HepG2 (cell line): ENCODE measurements around the gene SETD1B. TPM values are rescaled to one million over a fixed set of nuclear protein-coding genes. Genes with fewer than 3 reads are reported as not detected.

Experiments
- ATF6 ChIP-seq: sonication (generic); formaldehyde crosslinking; conservative IDR thresholded peaks from 2 replicates; pipeline ENCODE4 v1.4.0; 2020; ENCODE audit warnings: missing genetic modification reagents
- BHLHE40 ChIP-seq: IDR thresholded peaks from 2 replicates; pipeline ENCODE4 v1.6.1; 2011; ENCODE audit warnings: low read length, improper control_type of control experiment
- CREM ChIP-seq, 2 experiments: sonication (generic) in 1 of 2; formaldehyde crosslinking in 1 of 2; IDR thresholded peaks; 2 replicates each; pipeline versions ENCODE4 v1.4.0 to v1.6.1; 2016 to 2020; ENCODE audit warnings: antibody characterized with exemption in 1 of 2, mild to moderate bottlenecking in 1 of 2, missing genetic modification reagents in 1 of 2
- GABPA ChIP-seq, 2 experiments: IDR thresholded peaks; 2 replicates each; pipeline ENCODE4 v1.6.1; 2011 to 2016; ENCODE audit warnings: low read depth in 2 of 2, low read length in 1 of 2, missing biosample characterization in 1 of 2, missing genetic modification characterization in 1 of 2
- GFI1 ChIP-seq: sonication (generic); formaldehyde crosslinking; IDR thresholded peaks from 2 replicates; pipeline ENCODE4 v1.5.0; 2020; ENCODE audit warnings: missing genetic modification reagents, mild to moderate bottlenecking, borderline replicate concordance
- GPBP1L1 ChIP-seq: sonication (generic); formaldehyde crosslinking; IDR thresholded peaks from 2 replicates; pipeline ENCODE4 v1.5.0; 2020; ENCODE audit warnings: mild to moderate bottlenecking, missing genetic modification reagents
- HIVEP1 ChIP-seq: sonication (generic); formaldehyde crosslinking; IDR thresholded peaks from 2 replicates; pipeline ENCODE4 v1.4.0; 2020; ENCODE audit warnings: mild to moderate bottlenecking, missing genetic modification reagents
- JUND ChIP-seq: sonication (generic); formaldehyde crosslinking; IDR thresholded peaks from 2 replicates; pipeline ENCODE4 v1.8.0; 2022; ENCODE audit warnings: mild to moderate bottlenecking, missing genetic modification reagents
- KAT8 ChIP-seq: IDR thresholded peaks from 2 replicates; pipeline ENCODE4 v1.6.1; 2016; ENCODE audit warnings: missing genetic modification reagents, missing compliant biosample characterization
- NR2F1 ChIP-seq, 2 experiments: fragments of 450-650 bp in 1 of 2; formaldehyde crosslinking in 1 of 2; IDR thresholded peaks; 2 replicates each; pipeline versions ENCODE4 v1.5.0 to v1.6.1; 2016 to 2020; ENCODE audit warnings: mild to moderate bottlenecking in 1 of 2, missing compliant biosample characterization in 1 of 2, missing genetic modification reagents in 1 of 2, moderate library complexity in 1 of 2
- SALL2 ChIP-seq: sonication (generic); formaldehyde crosslinking; IDR thresholded peaks from 2 replicates; pipeline ENCODE4 v1.8.1; 2023; ENCODE audit warnings: mild to moderate bottlenecking, missing genetic modification reagents, inconsistent platforms
- SMARCC2 ChIP-seq: fragments of 450-650 bp; IDR thresholded peaks from 2 replicates; pipeline ENCODE4 v1.6.1; 2017; ENCODE audit warnings: antibody characterized with exemption, mild to moderate bottlenecking
- TOPORS ChIP-seq: sonication (generic); formaldehyde crosslinking; IDR thresholded peaks from 2 replicates; pipeline ENCODE4 v1.8.0; 2023; ENCODE audit warnings: mild to moderate bottlenecking, missing genetic modification reagents
- ZBTB7B ChIP-seq: sonication (generic); formaldehyde crosslinking; IDR thresholded peaks from 2 replicates; pipeline ENCODE4 v1.4.0; 2020; ENCODE audit warnings: missing genetic modification reagents
- ZC3H13 ChIP-seq: sonication (generic); formaldehyde crosslinking; IDR thresholded peaks from 2 replicates; pipeline ENCODE4 v1.8.1; 2023; ENCODE audit warnings: mild to moderate bottlenecking, missing genetic modification reagents, moderate library complexity
- ZFP90 ChIP-seq: sonication (generic); formaldehyde crosslinking; IDR thresholded peaks from 2 replicates; pipeline ENCODE4 v1.8.0; 2022; ENCODE audit warnings: missing genetic modification reagents, mild to moderate bottlenecking, inconsistent platforms, borderline replicate concordance
- ZFX ChIP-seq: sonication (generic); formaldehyde crosslinking; IDR thresholded peaks from 2 replicates; pipeline ENCODE4 v1.4.0; 2020; ENCODE audit warnings: mild to moderate bottlenecking, low read depth, missing genetic modification reagents, moderate library complexity
- ZFYVE20 ChIP-seq: sonication (generic); formaldehyde crosslinking; IDR thresholded peaks from 2 replicates; pipeline ENCODE4 v1.8.0; 2023; ENCODE audit warnings: low read depth, mild to moderate bottlenecking, moderate library complexity, missing genetic modification reagents, borderline replicate concordance
- ZIK1 ChIP-seq: sonication (generic); formaldehyde crosslinking; IDR thresholded peaks from 2 replicates; pipeline ENCODE4 v1.5.0; 2020; ENCODE audit warnings: mild to moderate bottlenecking, low read depth, missing genetic modification reagents, borderline replicate concordance
- ZNF317 ChIP-seq: sonication (generic); formaldehyde crosslinking; IDR thresholded peaks from 2 replicates; pipeline ENCODE4 v1.5.0; 2020; ENCODE audit warnings: mild to moderate bottlenecking, missing genetic modification reagents
- ZNF501 ChIP-seq: sonication (generic); formaldehyde crosslinking; IDR thresholded peaks from 2 replicates; pipeline ENCODE4 v1.5.1; 2020; ENCODE audit warnings: mild to moderate bottlenecking, moderate library complexity, missing genetic modification reagents
- ZNF543 ChIP-seq: sonication (generic); formaldehyde crosslinking; IDR thresholded peaks from 2 replicates; pipeline ENCODE4 v1.4.0; 2020; ENCODE audit warnings: mild to moderate bottlenecking, missing genetic modification reagents
- ZNF569 ChIP-seq: sonication (generic); formaldehyde crosslinking; IDR thresholded peaks from 2 replicates; pipeline ENCODE4 v1.5.0; 2020; ENCODE audit warnings: mild to moderate bottlenecking, missing genetic modification reagents, moderate library complexity, borderline replicate concordance
- ZNF619 ChIP-seq: sonication (generic); formaldehyde crosslinking; IDR thresholded peaks from 2 replicates; pipeline ENCODE4 v1.4.0; 2020; ENCODE audit warnings: mild to moderate bottlenecking, missing genetic modification reagents
- ZSCAN22 ChIP-seq: sonication (generic); formaldehyde crosslinking; IDR thresholded peaks from 2 replicates; pipeline ENCODE4 v1.4.0; 2020; ENCODE audit warnings: mild to moderate bottlenecking, missing genetic modification reagents
- ZSCAN29 ChIP-seq: sonication (generic); formaldehyde crosslinking; conservative IDR thresholded peaks from 2 replicates; pipeline ENCODE4 v1.4.0; 2020; ENCODE audit warnings: mild to moderate bottlenecking, missing genetic modification reagents
- polyA plus RNA-seq, 8 experiments: library from polyadenylated mRNA; depleted of rRNA in 3 of 8; stranded (reverse) in 7 of 8; unstranded in 1 of 8; fragments of >200 nt; fragmentation: Illumina TruSeq in 4 of 8; extraction: Trizol in 4 of 8; gene quantifications; 2 replicates each; pipeline versions ENCODE4 v1.2.1 to v1.2.3, GENCODE V29; 2011 to 2016; ENCODE audit warnings: low read depth in 4 of 8, missing spikeins in 1 of 8, mixed read lengths in 1 of 8; ENCODE audit not compliant: insufficient read depth in 1 of 8
- total RNA-seq, 5 experiments: library from RNA; depleted of rRNA; stranded (reverse); fragments of >200 nt; fragmentation: Illumina TruSeq; extraction: Trizol; gene quantifications; 2 replicates each; pipeline ENCODE4 v1.2.3, GENCODE V29; 2016; ENCODE audit warnings: low read depth in 1 of 5

Gene SETD1B
- total and polyA plus RNA-seq, 2 of the 13 experiments (the other 11 are each of a cell fraction or from before 2014, with no cell fraction given), result 1.1 to 1.4 TPM

DNA sequence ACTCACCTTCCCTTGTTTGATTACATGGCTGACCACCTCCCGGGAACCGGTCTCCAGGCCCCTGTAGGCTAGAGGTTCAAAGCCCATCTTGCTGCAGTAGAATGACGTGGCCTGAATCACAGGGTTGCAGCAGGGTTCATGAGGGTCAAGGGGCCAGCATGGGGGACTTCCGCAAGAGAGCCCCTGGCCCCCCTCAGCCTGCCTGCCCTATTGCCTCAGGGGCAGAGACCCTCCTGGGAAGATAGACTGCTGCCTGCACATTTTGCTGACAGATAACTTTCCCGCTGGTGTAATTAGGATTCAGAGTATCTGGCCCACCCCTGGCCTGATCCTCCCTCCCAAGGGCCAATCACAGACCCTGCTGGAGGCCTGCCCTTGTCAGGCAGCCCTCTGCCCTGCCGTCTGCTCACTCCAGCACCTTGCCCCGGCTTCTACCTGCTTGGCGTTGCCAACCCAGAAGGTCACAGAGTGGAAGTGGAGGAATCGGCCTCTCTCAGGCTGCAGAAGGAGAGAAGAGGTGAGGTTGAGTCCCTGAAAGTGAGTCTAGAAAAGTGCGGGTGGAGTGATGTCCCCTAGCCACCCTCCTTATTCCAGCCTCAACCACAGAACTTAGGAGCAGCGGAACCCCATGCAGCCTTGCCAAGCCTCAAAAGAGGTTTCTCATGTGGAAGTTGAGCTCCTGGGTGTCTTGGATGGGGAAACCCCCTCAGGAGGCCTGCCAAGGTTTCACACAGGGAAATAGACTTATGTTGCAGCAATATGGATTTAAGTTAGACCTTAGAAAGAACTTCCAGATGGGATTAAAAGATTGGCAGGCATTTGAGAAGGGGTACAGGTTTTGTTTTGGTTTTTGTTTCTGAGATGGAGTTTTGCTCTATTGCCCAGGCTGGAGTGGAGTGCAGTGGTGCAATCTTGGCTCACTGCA, 53.8 kb downstream of the SETD1B start (continued):
- TF ChIP-seq ZFP90 (CRISPR knock-in tag), result peak; percentile 78; the same call in 1 of the 2 replicates
- TF ChIP-seq ZIK1 (CRISPR knock-in tag), result no peak; the same call in 1 of the 2 replicates
- peak; percentile 79 for TF ChIP-seq CREM (IDR thresholded peaks at IDR 0.05)
- no peak for TF ChIP-seq CREM (CRISPR knock-in tag; IDR thresholded peaks at IDR 0.05)
- TF ChIP-seq ATF6 (CRISPR knock-in tag), result 0 out of 2 replicates have a peak, but pooled peaks have one; percentile 8
- TF ChIP-seq ZNF501 (CRISPR knock-in tag), result peak; percentile 13; the same call in 1 of the 2 replicates
- TF ChIP-seq BHLHE40, result no peak
- TF ChIP-seq GPBP1L1 (CRISPR knock-in tag), result no peak
- peak; percentile 88; the same call in 1 of the 2 replicates for TF ChIP-seq ZNF543 (CRISPR knock-in tag)
- TF ChIP-seq ZNF619 (CRISPR knock-in tag), result no peak
- TF ChIP-seq HIVEP1, result peak; percentile 77
- no peak for TF ChIP-seq ZNF569 (CRISPR knock-in tag)
- peak; percentile 50; the same call in 1 of the 2 replicates for TF ChIP-seq GFI1 (CRISPR knock-in tag)
- peak; percentile 97 to 99 for TF ChIP-seq NR2F1 (CRISPR knock-in tag; IDR thresholded peaks at IDR 0.05)
- peak; percentile 78 for TF ChIP-seq JUND (CRISPR knock-in tag)
- no peak for TF ChIP-seq GABPA (IDR thresholded peaks at IDR 0.05; ENCODE audit: low read depth, low read length)
- peak; percentile 84 for TF ChIP-seq GABPA (CRISPR knock-in tag; IDR thresholded peaks at IDR 0.05; ENCODE audit: low read depth)
- TF ChIP-seq SALL2 (CRISPR knock-in tag), result no peak
- no peak for TF ChIP-seq ZSCAN22 (CRISPR knock-in tag)
- peak; percentile 68; the same call in 1 of the 2 replicates for TF ChIP-seq ZFX
- peak; percentile 65; the same call in 1 of the 2 replicates for TF ChIP-seq ZC3H13
- 0 out of 2 replicates have a peak, but pooled peaks have one; percentile 40 for TF ChIP-seq ZSCAN29 (CRISPR knock-in tag)
- no peak for TF ChIP-seq SMARCC2
- TF ChIP-seq TOPORS (CRISPR knock-in tag), result 0 out of 2 replicates have a peak, but pooled peaks have one; percentile 30
- peak; percentile 66 for TF ChIP-seq ZNF317 (CRISPR knock-in tag)
- TF ChIP-seq ZFYVE20, result no peak
- peak; percentile 65; the same call in 1 of the 2 replicates for TF ChIP-seq KAT8 (CRISPR knock-in tag)
- TF ChIP-seq ZBTB7B, result peak; percentile 99
